ENCODE measurements around the gene RPL22L1. TPM values are rescaled to one million over a fixed set of nuclear protein-coding genes. Genes with fewer than 3 reads are reported as not detected.
"Not testable (repeated sequence)": the region's sequence is repeated elsewhere in the genome, so short reads cannot be mapped to it uniquely, and the experiment has no call there.

Gene RPL22L1
- polyA plus RNA-seq, 1 experiment: 22.1 TPM

DNA sequence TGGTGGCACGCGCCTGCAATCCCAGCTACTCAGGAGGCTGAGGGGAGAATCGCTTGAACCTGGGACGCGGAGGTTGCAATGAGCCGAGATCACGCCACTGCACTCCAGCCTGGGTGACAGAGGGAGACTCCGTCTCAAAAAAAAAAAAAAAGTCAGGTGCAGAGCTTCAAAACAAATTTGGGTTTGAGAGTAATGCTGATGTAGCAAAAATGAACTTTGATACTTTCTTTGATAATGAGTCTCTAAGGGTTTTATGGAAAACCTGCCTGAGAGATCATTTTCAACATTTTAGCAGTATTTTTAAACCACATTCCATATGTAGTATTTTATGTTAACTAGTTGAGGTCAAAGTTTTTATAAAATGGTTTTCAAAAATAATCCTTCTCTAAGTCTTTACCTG lies 23.9 kb upstream of the RPL22L1 start:
- CTCF ChIA-PET: interaction anchor here (0.7 kb wide), 1 partner anchor 8 kb away, joined by 3 read pairs; no protein-coding TSS in a partner anchor
- Histone ChIP-seq H3K36me3 (ENCODE audit: control insufficient read depth, insufficient read depth, low read length) (peaks cover 1% of the 10 kb centered on the region; the same call in 1 of the 2 replicates), H3K27me3 (ENCODE audit: control insufficient read depth, insufficient read depth, low read length) (no peaks in the 10 kb centered on the region), H3K4me3 (ENCODE audit: low read depth, low read length) (no peak overlapping the region)
- no peak for DNase-seq (ENCODE audit: low read depth)
- TF ChIP-seq, protein P1, sequence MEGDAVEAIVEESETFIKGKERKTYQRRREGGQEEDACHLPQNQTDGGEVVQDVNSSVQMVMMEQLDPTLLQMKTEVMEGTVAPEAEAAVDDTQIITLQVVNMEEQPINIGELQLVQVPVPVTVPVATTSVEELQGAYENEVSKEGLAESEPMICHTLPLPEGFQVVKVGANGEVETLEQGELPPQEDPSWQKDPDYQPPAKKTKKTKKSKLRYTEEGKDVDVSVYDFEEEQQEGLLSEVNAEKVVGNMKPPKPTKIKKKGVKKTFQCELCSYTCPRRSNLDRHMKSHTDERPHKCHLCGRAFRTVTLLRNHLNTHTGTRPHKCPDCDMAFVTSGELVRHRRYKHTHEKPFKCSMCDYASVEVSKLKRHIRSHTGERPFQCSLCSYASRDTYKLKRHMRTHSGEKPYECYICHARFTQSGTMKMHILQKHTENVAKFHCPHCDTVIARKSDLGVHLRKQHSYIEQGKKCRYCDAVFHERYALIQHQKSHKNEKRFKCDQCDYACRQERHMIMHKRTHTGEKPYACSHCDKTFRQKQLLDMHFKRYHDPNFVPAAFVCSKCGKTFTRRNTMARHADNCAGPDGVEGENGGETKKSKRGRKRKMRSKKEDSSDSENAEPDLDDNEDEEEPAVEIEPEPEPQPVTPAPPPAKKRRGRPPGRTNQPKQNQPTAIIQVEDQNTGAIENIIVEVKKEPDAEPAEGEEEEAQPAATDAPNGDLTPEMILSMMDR (IDR thresholded peaks at IDR 0.05; ENCODE audit: insufficient read depth, low read depth, low read length): no peak
- POLR2A ChIA-PET: no interaction called here

DNA sequence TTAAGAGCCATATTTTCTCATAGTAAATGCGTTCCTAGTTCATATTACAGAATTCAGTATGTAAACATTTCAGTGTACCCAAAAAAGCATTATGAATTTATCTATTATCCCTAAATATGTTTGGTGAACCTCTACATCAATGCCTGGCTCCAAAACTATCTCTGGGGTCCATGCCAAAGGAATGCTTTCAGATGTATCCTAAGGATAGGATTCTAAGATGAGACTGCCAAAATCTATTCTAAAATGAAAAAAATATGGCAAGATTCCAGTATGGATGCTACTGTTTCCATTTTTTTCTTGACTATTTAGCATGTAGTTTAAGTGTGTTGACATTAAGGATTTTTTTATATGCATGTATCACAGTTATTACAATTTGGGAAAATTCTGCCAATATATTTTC lies 19.6 kb upstream of the RPL22L1 start:
- ChIA-PET CTCF (no interaction called here), POLR2A (no interaction called here)
- TF ChIP-seq, protein P1 (IDR thresholded peaks at IDR 0.05; ENCODE audit: insufficient read depth, low read depth, low read length): no peak
- no peaks in the 10 kb centered on the region for H3K27me3 ChIP-seq (ENCODE audit: control insufficient read depth, insufficient read depth, low read length)
- DNase-seq (ENCODE audit: low read depth): no peak
- H3K4me3 ChIP-seq (ENCODE audit: low read depth, low read length): no peak overlapping the region
- H3K36me3 ChIP-seq (ENCODE audit: control insufficient read depth, insufficient read depth, low read length): no peaks in the 10 kb centered on the region

DNA sequence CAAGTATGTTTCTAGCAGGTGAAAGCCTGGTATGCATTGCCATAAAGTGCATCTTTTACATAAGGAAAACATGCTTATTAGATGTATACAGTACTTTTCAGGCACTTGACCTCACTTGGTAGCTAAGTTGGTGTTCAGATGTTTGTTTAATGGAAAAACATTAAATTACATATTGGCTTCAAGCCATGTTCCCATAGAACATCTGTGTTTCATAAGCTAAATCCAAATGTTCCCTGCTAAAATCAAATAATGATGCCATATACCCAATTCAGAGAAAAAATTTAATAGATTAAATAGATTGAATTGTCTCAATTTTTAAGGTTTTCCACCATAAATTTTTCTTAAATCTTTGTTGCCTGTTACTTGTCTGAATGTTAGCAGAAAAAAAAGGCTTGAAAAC lies 19.1 kb upstream of the RPL22L1 start:
- H3K27me3 ChIP-seq (ENCODE audit: control insufficient read depth, insufficient read depth, low read length): no peaks in the 10 kb centered on the region
- TF ChIP-seq, protein P1 (IDR thresholded peaks at IDR 0.05; ENCODE audit: insufficient read depth, low read depth, low read length): no peak
- no peak for DNase-seq (ENCODE audit: low read depth)
- H3K4me3 ChIP-seq (ENCODE audit: low read depth, low read length): no peak overlapping the region
- no peaks in the 10 kb centered on the region for H3K36me3 ChIP-seq (ENCODE audit: control insufficient read depth, insufficient read depth, low read length)
- ChIA-PET CTCF (no interaction called here), POLR2A (no interaction called here)

DNA sequence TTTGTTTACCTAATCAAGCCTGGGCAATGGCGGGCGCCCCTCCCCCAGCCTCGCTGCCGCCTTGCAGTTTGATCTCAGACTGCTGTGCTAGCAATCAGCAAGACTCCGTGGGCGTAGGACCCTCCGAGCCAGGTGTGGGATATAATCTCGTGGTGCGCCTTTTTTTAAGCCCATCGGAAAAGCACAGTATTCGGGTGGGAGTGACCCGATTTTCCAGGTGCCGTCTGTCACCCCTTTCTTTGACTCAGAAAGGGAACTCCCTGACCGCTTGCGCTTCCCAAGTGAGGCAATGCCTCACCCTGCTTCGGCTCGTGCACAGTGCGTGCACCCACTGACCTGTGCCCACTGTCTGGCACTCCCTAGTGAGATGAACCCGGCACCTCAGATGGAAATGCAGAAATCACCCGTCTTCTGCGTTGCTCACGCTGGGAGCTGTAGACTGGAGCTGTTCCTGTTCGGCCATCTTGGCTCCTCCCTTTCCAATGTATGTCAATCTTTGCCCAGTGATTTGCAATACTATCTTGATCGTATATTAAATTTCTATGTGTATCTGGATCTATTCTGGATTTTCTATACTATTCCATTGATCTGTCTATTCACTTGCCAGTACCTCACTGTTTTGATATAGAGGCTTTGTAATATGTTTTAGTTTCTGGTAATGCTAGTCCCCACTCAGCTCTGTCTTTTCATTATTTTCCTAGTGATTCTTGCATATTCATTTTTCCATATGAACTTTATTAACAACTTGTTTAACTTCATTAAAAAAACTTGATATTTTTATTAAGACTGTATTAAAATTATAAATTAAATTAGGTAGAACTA lies 14.3 kb upstream of the RPL22L1 start:
- POLR2A ChIA-PET; DNase-seq (ENCODE audit: low read depth); H3K27me3 ChIP-seq (ENCODE audit: control insufficient read depth, insufficient read depth, low read length); H3K4me3 ChIP-seq (ENCODE audit: low read depth, low read length); H3K36me3 ChIP-seq (ENCODE audit: control insufficient read depth, insufficient read depth, low read length): not testable (repeated sequence)
- CTCF ChIA-PET: interaction anchor here (0.6 kb wide), 1 partner anchor 649 kb away, joined by 3 read pairs; no protein-coding TSS in a partner anchor

DNA sequence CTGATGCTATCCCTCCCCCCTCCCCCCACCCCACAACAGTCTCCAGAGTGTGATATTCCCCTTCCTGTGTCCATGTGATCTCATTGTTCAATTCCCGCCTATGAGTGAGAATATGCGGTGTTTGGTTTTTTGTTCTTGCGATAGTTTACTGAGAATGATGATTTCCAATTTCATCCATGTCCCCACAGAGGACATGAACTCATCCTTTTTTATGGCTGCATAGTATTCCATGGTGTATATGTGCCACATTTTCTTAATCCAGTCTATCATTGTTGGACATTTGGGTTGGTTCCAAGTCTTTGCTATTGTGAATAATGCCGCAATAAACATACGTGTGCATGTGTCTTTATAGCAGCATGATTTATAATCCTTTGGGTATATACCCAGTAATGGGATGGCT lies 8.7 kb upstream of the RPL22L1 start:
- H3K36me3 ChIP-seq (ENCODE audit: control insufficient read depth, insufficient read depth, low read length); CTCF ChIA-PET; H3K4me3 ChIP-seq (ENCODE audit: low read depth, low read length); DNase-seq (ENCODE audit: low read depth); H3K27me3 ChIP-seq (ENCODE audit: control insufficient read depth, insufficient read depth, low read length); POLR2A ChIA-PET: not testable (repeated sequence)

DNA sequence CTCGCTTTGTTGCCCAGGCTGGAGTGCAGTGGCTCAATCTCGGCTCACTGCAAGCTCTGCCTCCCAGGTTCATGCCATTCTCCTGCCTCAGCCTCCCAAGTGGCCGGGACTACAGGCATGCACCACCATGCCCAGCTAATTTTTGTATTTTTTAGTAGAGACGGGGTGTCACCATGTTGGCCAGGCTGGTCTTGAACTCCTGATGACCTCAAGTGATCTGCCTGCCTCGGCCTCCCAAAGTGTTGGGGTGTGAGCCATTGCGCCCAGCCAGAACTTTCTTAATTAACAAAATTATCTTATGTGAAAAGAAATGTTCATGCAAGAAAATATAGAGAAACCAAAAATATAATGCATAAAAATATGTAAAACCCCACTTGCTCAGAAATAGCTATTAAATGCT lies 7.3 kb upstream of the RPL22L1 start:
- H3K4me3 ChIP-seq (ENCODE audit: low read depth, low read length); H3K36me3 ChIP-seq (ENCODE audit: control insufficient read depth, insufficient read depth, low read length); POLR2A ChIA-PET: not testable (repeated sequence)

DNA sequence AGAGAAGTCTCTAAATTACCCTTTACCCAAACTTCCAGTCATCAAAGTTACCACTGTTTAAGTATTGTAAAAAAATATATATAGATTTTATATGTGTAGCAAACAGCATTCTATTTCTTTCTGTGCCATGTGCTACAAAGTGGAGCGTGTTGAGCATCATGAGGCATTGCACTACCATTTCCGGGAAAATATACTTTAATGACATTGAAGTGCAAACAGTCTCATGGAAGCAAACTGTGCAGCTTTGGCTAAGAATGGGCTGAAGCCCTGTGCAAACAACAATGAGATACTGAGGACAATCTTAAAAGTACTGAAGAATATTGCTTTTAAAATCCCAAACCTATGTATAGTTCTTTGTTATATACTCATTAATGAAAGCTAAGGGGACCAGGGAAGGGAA lies 6.5 kb upstream of the RPL22L1 start:
- TF ChIP-seq, protein P1 (IDR thresholded peaks at IDR 0.05; ENCODE audit: insufficient read depth, low read depth, low read length): no peak
- ChIA-PET POLR2A (interaction anchor here (0.6 kb wide), 1 partner anchor 318 kb away, joined by 3 read pairs; no protein-coding TSS in a partner anchor), CTCF (no interaction called here)
- no peak for DNase-seq (ENCODE audit: low read depth)
- H3K4me3 ChIP-seq (ENCODE audit: low read depth, low read length): no peak overlapping the region
- H3K36me3 ChIP-seq (ENCODE audit: control insufficient read depth, insufficient read depth, low read length): no peaks in the 10 kb centered on the region
- H3K27me3 ChIP-seq (ENCODE audit: control insufficient read depth, insufficient read depth, low read length): no peaks in the 10 kb centered on the region

More for the DNA sequence above, 7.3 kb upstream of the RPL22L1 start:
- H3K27me3 ChIP-seq (ENCODE audit: control insufficient read depth, insufficient read depth, low read length); DNase-seq (ENCODE audit: low read depth); CTCF ChIA-PET: not testable (repeated sequence)
